Activated naive CD8-positive, alpha-beta T cell treated with anti-CD3 and anti-CD28 coated beads for 36 hours (primary cell): ENCODE results near the gene RAE1. TPM values are rescaled to one million over a fixed set of nuclear protein-coding genes. Genes with fewer than 3 reads are reported as not detected.
A peak's percentile ranks its signal among the peaks of the same experiment; 100 is the strongest.

Experiments used
- DNase-seq: peaks from one replicate; pipeline ENCODE4 v3.0.0; 2021
- H3K27ac Mint-ChIP-seq: one replicate; pipeline ENCODE4 v1.8.0; 2022; ENCODE audit warnings: mild to moderate bottlenecking, moderate library complexity, mixed read lengths
- H3K27me3 Mint-ChIP-seq: one replicate; pipeline ENCODE4 v1.8.0; 2022; ENCODE audit warnings: mild to moderate bottlenecking, mixed read lengths
- H3K36me3 Mint-ChIP-seq: one replicate; pipeline ENCODE4 v1.8.0; 2021; ENCODE audit warnings: mild to moderate bottlenecking, mixed read lengths
- H3K4me1 Mint-ChIP-seq: one replicate; pipeline ENCODE4 v1.8.0; 2021; ENCODE audit warnings: mixed read lengths
- H3K4me3 Mint-ChIP-seq: one replicate; pipeline ENCODE4 v1.8.0; 2022; ENCODE audit warnings: mild to moderate bottlenecking, moderate library complexity, mixed read lengths
- H3K9me3 Mint-ChIP-seq: one replicate; pipeline ENCODE4 v1.8.0; 2022; ENCODE audit warnings: mixed read lengths
- total RNA-seq, 2 experiments: library from RNA; stranded (reverse); gene quantifications; one replicate each; pipeline ENCODE4 v1.2.3, GENCODE V29; 2021

Gene RAE1
- total RNA-seq, 2 experiments from 2014 or later, result 59.0 to 60.0 TPM

GRCh38 chr20:57320358-57320757 is 30.7 kb upstream of the RAE1 start:
- Mint-ChIP-seq H3K4me3 (no peak overlapping the region), H3K9me3 (no peaks in the 10 kb centered on the region), H3K27me3 (peaks cover 44% of the 10 kb centered on the region), H3K36me3 (no peaks in the 10 kb centered on the region), H3K27ac (no peak overlapping the region), H3K4me1 (no peaks in the 10 kb centered on the region)
- DNase-seq, result no peak

DNA sequence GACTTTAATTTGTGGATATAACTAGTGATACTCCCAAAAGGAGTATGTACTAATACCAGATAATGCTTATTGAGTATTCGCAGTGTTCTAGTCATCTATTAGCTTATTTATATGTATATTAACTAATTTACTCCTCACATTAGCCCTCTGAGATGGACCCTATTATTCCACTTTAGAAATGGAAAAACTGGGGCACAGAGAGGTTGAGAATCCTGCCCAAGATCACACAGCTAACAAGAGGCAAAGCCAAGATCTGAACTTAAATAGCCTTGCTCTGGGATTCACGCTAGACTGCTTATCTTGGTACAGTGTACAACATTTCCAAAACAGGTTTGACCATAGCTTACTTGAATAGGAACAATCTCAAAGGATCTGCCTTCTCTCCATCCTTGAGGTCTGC is 29.9 kb upstream of the RAE1 start:
- no peak for DNase-seq
- Mint-ChIP-seq H3K4me3 (no peak overlapping the region), H3K36me3 (no peaks in the 10 kb centered on the region), H3K4me1 (no peaks in the 10 kb centered on the region), H3K27ac (no peak overlapping the region), H3K27me3 (peaks cover 46% of the 10 kb centered on the region), H3K9me3 (no peaks in the 10 kb centered on the region)

- H3K4me3 Mint-ChIP-seq, result no peak overlapping the region
- DNase-seq, result no peak
- no peaks in the 10 kb centered on the region for H3K9me3 Mint-ChIP-seq
- H3K27me3 Mint-ChIP-seq, result peaks cover 52% of the 10 kb centered on the region
- no peaks in the 10 kb centered on the region for H3K4me1 Mint-ChIP-seq
- H3K36me3 Mint-ChIP-seq, result no peaks in the 10 kb centered on the region
- H3K27ac Mint-ChIP-seq, result no peak overlapping the region
These were observed 28.6 kb upstream of the RAE1 start for GRCh38 chr20:57322476-57322875.

GRCh38 chr20:57323034-57323433 is 28.0 kb upstream of the RAE1 start:
- Mint-ChIP-seq H3K36me3 (no peaks in the 10 kb centered on the region), H3K4me3 (no peak overlapping the region), H3K27ac (no peak overlapping the region), H3K9me3 (no peaks in the 10 kb centered on the region), H3K27me3 (peaks cover 52% of the 10 kb centered on the region), H3K4me1 (no peaks in the 10 kb centered on the region)
- DNase-seq, result no peak

DNA sequence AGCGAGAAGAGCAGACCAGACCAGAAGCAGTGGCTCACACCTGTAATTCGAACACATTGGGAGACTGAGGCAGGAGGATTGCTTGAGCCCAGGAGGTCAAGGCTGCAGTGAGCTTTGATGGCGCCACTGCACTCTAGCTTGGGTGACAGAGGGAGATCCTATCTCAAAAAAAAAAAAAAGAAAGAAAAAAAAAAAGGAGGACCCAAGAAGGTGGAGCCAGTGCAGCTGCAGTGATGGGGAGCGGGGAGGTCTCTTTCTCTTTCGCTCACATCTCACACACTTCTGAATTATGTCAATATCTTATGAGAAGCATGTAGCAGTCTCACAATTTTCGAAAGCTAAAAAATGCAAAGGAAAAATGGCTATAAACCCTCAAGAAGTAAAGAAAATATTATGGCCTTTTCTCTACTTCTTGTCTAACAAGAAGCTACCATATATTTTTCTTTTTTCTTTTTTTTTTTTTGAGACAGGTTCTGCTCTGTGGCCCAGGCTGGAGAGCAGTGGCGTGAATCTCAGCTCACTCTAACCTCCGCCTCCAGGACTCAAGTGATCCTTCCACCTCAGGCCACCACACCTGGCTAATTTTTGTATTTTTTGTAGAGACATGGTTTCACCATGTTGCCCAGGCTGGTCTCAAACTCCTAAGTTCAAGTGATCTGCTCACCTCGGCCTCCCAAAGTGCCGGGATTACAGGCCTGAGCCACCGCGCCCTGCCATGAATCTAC is 25.3 kb upstream of the RAE1 start:
- H3K4me1 Mint-ChIP-seq, result no peaks in the 10 kb centered on the region
- no peak overlapping the region for H3K4me3 Mint-ChIP-seq
- no peaks in the 10 kb centered on the region for H3K36me3 Mint-ChIP-seq
- H3K27ac Mint-ChIP-seq, result no peak overlapping the region
- no peaks in the 10 kb centered on the region for H3K9me3 Mint-ChIP-seq
- peaks cover 42% of the 10 kb centered on the region for H3K27me3 Mint-ChIP-seq
- no peak for DNase-seq

DNA sequence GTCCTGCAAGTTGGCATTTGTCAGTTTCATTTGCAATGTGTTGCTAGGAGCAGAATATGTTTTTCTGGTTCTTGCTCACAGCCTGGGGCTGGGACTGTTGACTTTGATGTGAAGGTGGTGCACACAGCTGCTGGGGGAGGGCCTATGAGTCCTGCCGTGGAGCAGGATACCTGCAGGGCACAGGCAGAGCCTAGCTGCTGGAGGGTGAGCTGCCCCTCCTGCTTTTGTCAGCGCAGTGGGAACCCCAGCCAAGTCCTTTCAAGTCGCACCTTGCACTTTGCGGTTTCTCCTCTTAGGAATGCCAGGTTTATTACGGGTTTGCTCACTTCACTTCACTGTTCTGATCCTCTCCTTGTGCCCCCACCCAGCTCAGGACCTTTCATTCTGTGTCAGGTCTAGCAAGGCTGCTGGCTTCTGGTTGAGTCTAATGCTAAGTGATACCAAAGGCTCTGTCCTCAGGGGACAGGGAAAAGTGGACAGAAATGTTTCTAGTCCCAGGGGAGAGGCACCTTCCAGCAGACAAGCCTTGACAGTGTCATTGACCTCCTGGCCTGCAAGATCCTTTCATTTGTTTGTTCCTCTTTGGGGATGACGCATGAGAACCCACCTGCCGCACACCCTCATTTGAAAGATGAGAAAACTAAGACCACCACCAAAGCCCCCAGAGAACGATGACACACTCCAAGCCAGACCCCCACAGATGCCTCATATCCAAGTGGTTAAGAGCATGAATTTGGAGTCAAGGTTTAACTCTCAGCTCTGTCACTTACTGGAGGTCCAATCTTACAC is 24.2 kb upstream of the RAE1 start:
- no peak overlapping the region for H3K4me3 Mint-ChIP-seq
- no peak for DNase-seq

DNA sequence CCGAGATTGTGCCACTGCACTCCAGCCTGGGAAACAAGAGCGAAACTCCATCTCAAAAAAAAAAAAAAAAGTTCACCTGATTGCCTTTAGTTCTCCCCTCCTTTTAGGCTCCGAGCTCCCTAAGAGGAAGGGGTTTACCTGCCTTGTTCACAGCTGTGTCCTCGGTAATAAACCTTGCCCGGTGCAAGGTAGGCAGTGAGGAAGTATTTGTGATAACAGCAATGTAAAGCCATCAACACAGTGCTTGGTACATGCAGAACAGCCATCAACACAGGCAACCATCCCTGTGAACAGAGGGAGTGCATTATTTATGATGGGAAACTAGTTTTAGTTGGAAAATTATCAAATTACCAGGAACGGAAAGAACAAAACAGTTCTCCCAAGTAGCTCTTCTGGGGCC is 23.2 kb upstream of the RAE1 start:
- Mint-ChIP-seq H3K4me1 (no peaks in the 10 kb centered on the region), H3K4me3 (no peak overlapping the region), H3K36me3 (no peaks in the 10 kb centered on the region), H3K27me3 (peaks cover 43% of the 10 kb centered on the region), H3K9me3 (no peaks in the 10 kb centered on the region), H3K27ac (no peak overlapping the region)
- DNase-seq, result no peak

More for the DNA sequence above, 24.2 kb upstream of the RAE1 start:
- Mint-ChIP-seq H3K9me3 (no peaks in the 10 kb centered on the region), H3K27ac (no peak overlapping the region), H3K4me1 (no peaks in the 10 kb centered on the region), H3K36me3 (no peaks in the 10 kb centered on the region), H3K27me3 (peaks cover 46% of the 10 kb centered on the region)

GRCh38 chr20:57329608-57330221 is 21.3 kb upstream of the RAE1 start, which contains the start of gene SPO11:
Gene SPO11 (plus strand): TSS chr20:57329803. CDS start chr20:57329868, 65 bp downstream.
- Mint-ChIP-seq H3K4me1 (no peaks in the 10 kb centered on the region), H3K36me3 (no peaks in the 10 kb centered on the region), H3K9me3 (no peaks in the 10 kb centered on the region), H3K27me3 (peaks cover 37% of the 10 kb centered on the region), H3K27ac (no peak within 1 kb of the TSS), H3K4me3 (no peak within 1 kb of the TSS)
- DNase-seq, result no peak

GRCh38 chr20:57330998-57331397 is 20.1 kb upstream of the RAE1 start:
- Mint-ChIP-seq H3K27me3 (peaks cover 29% of the 10 kb centered on the region), H3K4me1 (no peaks in the 10 kb centered on the region), H3K9me3 (no peaks in the 10 kb centered on the region), H3K36me3 (no peaks in the 10 kb centered on the region), H3K4me3 (no peak overlapping the region), H3K27ac (no peak overlapping the region)
- DNase-seq, result no peak

GRCh38 chr20:57332105-57333089 is 18.7 kb upstream of the RAE1 start:
- Mint-ChIP-seq H3K36me3 (no peaks in the 10 kb centered on the region), H3K27ac (no peak overlapping the region), H3K9me3 (no peaks in the 10 kb centered on the region), H3K4me3 (no peak overlapping the region), H3K4me1 (no peaks in the 10 kb centered on the region), H3K27me3 (peaks cover 34% of the 10 kb centered on the region)
- no peak for DNase-seq

DNA sequence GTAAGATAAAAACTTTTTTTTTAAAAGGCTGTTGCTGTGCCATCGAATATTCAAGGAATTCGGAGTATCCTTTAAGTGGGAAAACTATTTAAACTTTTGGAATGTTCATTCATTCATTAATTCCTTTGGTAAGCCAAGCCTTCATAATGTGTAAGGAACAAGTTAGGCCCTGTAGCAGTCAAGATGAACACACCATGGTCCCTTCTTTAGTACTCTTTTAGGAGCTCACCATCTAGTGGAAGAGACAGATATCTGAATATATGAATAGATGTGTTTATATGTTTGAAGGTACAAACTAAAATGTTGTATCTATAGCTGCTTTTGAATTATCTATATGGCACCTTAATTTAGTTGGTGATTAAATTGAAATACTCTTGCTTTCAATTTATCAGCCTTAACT is 15.7 kb upstream of the RAE1 start:
- H3K36me3 Mint-ChIP-seq, result no peaks in the 10 kb centered on the region
- DNase-seq, result no peak
- peaks cover 35% of the 10 kb centered on the region for H3K27me3 Mint-ChIP-seq
- no peak overlapping the region for H3K27ac Mint-ChIP-seq
- no peaks in the 10 kb centered on the region for H3K9me3 Mint-ChIP-seq
- H3K4me1 Mint-ChIP-seq, result no peaks in the 10 kb centered on the region
- no peak overlapping the region for H3K4me3 Mint-ChIP-seq

DNA sequence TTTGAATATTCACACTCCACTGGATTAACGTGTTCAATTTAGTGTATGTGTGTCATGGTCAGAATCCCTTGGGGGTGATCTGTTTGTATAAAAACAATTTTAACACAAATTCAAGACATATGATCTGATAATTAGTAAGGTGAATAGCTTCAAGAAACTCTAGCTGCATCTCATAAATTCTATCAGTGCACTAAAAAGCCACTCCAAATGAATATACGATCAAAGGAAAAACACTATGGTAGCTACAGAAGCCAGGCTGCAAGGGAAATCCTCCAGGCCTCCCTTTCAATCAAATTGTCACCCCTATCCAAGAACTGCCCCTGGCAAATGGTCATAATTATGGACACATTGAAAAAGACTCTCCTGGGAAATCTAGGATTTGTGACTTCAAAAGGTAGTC is 9.4 kb upstream of the RAE1 start:
- Mint-ChIP-seq H3K36me3 (no peaks in the 10 kb centered on the region), H3K4me3 (no peak overlapping the region), H3K27ac (no peak overlapping the region), H3K27me3 (peaks cover 11% of the 10 kb centered on the region), H3K9me3 (no peaks in the 10 kb centered on the region), H3K4me1 (no peaks in the 10 kb centered on the region)
- no peak for DNase-seq

DNA sequence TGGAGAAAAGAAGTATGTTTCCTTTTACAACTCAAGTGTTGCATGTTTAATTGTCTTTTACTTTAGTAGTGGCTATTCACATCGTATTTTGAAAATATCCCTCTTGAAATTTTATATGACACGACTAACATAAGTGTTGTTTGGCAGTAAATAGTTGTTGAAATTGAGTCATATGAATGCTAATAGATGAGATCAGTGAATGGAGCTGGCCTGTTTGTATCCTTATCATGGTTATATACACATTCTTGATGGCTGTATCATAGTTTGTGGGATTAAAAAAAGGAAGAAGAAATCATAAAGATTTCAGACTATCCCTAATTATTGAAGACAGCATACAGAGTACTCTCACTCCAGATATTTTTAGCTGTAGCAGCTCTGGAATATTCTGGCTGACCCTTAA is 8.2 kb upstream of the RAE1 start:
- H3K36me3 Mint-ChIP-seq, result no peaks in the 10 kb centered on the region
- H3K27ac Mint-ChIP-seq, result no peak overlapping the region

GRCh38 chr20:57346477-57346876 is 4.6 kb upstream of the RAE1 start:
- H3K4me3 Mint-ChIP-seq, result no peak overlapping the region
- no peak overlapping the region for H3K27ac Mint-ChIP-seq
- peaks cover 10% of the 10 kb centered on the region for H3K27me3 Mint-ChIP-seq
- peaks cover 8% of the 10 kb centered on the region for H3K4me1 Mint-ChIP-seq
- peak; percentile 49 for DNase-seq
- H3K9me3 Mint-ChIP-seq, result no peaks in the 10 kb centered on the region
- H3K36me3 Mint-ChIP-seq, result no peaks in the 10 kb centered on the region

More for the DNA sequence above, 8.2 kb upstream of the RAE1 start:
- Mint-ChIP-seq H3K27me3 (peaks cover 5% of the 10 kb centered on the region), H3K4me1 (no peaks in the 10 kb centered on the region), H3K4me3 (no peak overlapping the region), H3K9me3 (no peaks in the 10 kb centered on the region)
- DNase-seq, result no peak
